HCT116 (cell line): ENCODE measurements around the gene VANGL1. TPM values are rescaled to one million over a fixed set of nuclear protein-coding genes. Genes with fewer than 3 reads are reported as not detected.

Experiments used
- ATAC-seq: fragments of 200-7000 bp; cut with Tn5 transposase; 2 replicates; pipeline ENCODE4 v1.9.1; 2020; ENCODE audit warnings: mild to moderate bottlenecking, moderate library complexity
- BruUV-seq: library from RNA; stranded (reverse); fragments of 400-500 nt; replicated peaks from 2 replicates; lab custom pipeline; 2021; lab: Mats Ljungman, UMichigan
- CTCF ChIA-PET: fragments of 300-600 bp; sonication (Branson Sonifier 250); formaldehyde crosslinking; loops from one replicate; lab custom pipeline; 2021; ENCODE audit warnings: antibody characterized with exemption; lab: Charles Lee
- POLR2A ChIA-PET: fragments of 300-600, 350-600 bp; sonication (Branson Sonifier 250); formaldehyde crosslinking; loops from one replicate; lab custom pipeline; 2021; ENCODE audit warnings: antibody characterized with exemption; lab: Charles Lee
- RAD21 ChIA-PET, 2 experiments: fragments of 300-600 bp; sonication (Branson Sonifier 250); formaldehyde crosslinking; loops; one replicate each; lab custom pipeline; 2023; ENCODE audit warnings: low total read pairs in 2 of 2; ENCODE audit not compliant: uncharacterized antibody in 2 of 2, unreplicated experiment in 2 of 2, low non-redundant PET in 1 of 2; lab: Charles Lee
- DNase-seq: peaks from one replicate; pipeline ENCODE4 v3.0.0-alpha.2; 2010; ENCODE audit warnings: low read depth, low spot score
- H2AFZ ChIP-seq: fragments of 200-600 bp; shearing (Covaris generic), sonication (generic); 2 replicates; pipeline ENCODE4 v1.6.1; 2017; ENCODE audit warnings: low read depth, mixed run types, mixed read lengths, antibody characterized with exemption, low read length; ENCODE audit not compliant: poor library complexity, severe bottlenecking
- H3K27ac ChIP-seq: 2 replicates; pipeline ENCODE4 v1.5.1; 2012; ENCODE audit warnings: low read depth, low read length
- H3K27me3 ChIP-seq: fragments of 200-600 bp; sonication (generic); 2 replicates; pipeline ENCODE4 v1.6.1; 2016; ENCODE audit warnings: mixed run types, low read length, mixed read lengths; ENCODE audit not compliant: insufficient read depth
- H3K36me3 ChIP-seq, 2 experiments: fragments of 200-500 bp in 1 of 2; fragments of 200-600 bp in 1 of 2; sonication (Bioruptor generic) in 1 of 2; sonication (generic) in 1 of 2; 2 replicates each; pipeline versions ENCODE4 v1.5.1 to v1.6.1; 2014 to 2016; ENCODE audit warnings: low read length in 2 of 2, inconsistent platforms in 1 of 2, mixed read lengths in 1 of 2, mixed run types in 1 of 2; ENCODE audit not compliant: insufficient read depth in 2 of 2, control insufficient read depth in 1 of 2
- H3K4me1 ChIP-seq, 2 experiments: fragments of 200-600 bp in 1 of 2; sonication (generic) in 1 of 2; 2 replicates each; pipeline versions ENCODE4 v1.5.1 to v1.6.1; 2012 to 2017; ENCODE audit warnings: low read length in 2 of 2, inconsistent platforms in 1 of 2, mild to moderate bottlenecking in 1 of 2, mixed read lengths in 1 of 2, mixed run types in 1 of 2, moderate library complexity in 1 of 2; ENCODE audit not compliant: insufficient read depth in 2 of 2, control insufficient read depth in 1 of 2
- H3K4me2 ChIP-seq: fragments of 200-600 bp; sonication (generic); 2 replicates; pipeline ENCODE4 v1.6.1; 2017; ENCODE audit warnings: mixed run types, low read length, mixed read lengths
- H3K4me3 ChIP-seq, 2 experiments: fragments of 200-600 bp in 1 of 2; sonication (generic) in 1 of 2; replicated peaks in 1 of 2; 2 replicates each; pipeline ENCODE4 v1.5.1; 2011 to 2016; ENCODE audit warnings: low read length in 2 of 2, control low read depth in 1 of 2, low read depth in 1 of 2, mild to moderate bottlenecking in 1 of 2, mixed read lengths in 1 of 2, mixed run types in 1 of 2
- H3K79me2 ChIP-seq: fragments of 200-600 bp; sonication (generic); 2 replicates; pipeline ENCODE4 v1.6.1; 2017; ENCODE audit warnings: mild to moderate bottlenecking, mixed run types, low read length, moderate library complexity, mixed read lengths; ENCODE audit not compliant: insufficient read depth
- H3K9ac ChIP-seq: fragments of 200-600 bp; sonication (generic); 2 replicates; pipeline ENCODE4 v1.6.1; 2016; ENCODE audit warnings: low read length, mixed read lengths
- H3K9me2 ChIP-seq: fragments of 200-600 bp; sonication (generic), shearing (Covaris generic); 2 replicates; pipeline ENCODE4 v1.6.1; 2017; ENCODE audit warnings: mixed run types, mild to moderate bottlenecking, moderate library complexity; ENCODE audit not compliant: insufficient read depth
- H3K9me3 ChIP-seq, 2 experiments: fragments of 200-500 bp in 1 of 2; fragments of 200-600 bp in 1 of 2; sonication (Bioruptor generic) in 1 of 2; sonication (generic) in 1 of 2; 2 replicates each; pipeline ENCODE4 v1.6.1; 2014 to 2017; ENCODE audit warnings: low read length in 2 of 2, mixed read lengths in 2 of 2, inconsistent platforms in 1 of 2, low read depth in 1 of 2, mild to moderate bottlenecking in 1 of 2, mixed run types in 1 of 2, moderate library complexity in 1 of 2; ENCODE audit not compliant: control insufficient read depth in 1 of 2, insufficient read depth in 1 of 2
- H4K20me1 ChIP-seq: fragments of 200-600 bp; sonication (generic), shearing (Covaris generic); 2 replicates; pipeline ENCODE4 v1.6.1; 2017; ENCODE audit warnings: mixed run types, mild to moderate bottlenecking, moderate library complexity; ENCODE audit not compliant: insufficient read depth
- ATF3 ChIP-seq: IDR thresholded peaks from 2 replicates; pipeline ENCODE4 v1.6.1; 2012
- EGR1 ChIP-seq: IDR thresholded peaks from 2 replicates; pipeline ENCODE4 v1.6.1; 2012; ENCODE audit warnings: low read depth
- ELF1 ChIP-seq: IDR thresholded peaks from 2 replicates; pipeline ENCODE4 v1.6.1; 2012; ENCODE audit warnings: low read depth, borderline replicate concordance
- EZH2 ChIP-seq: fragments of 200-600 bp; sonication (generic); IDR thresholded peaks from 2 replicates; pipeline ENCODE4 v1.6.1; 2017; ENCODE audit warnings: antibody characterized with exemption, mixed run types
- EZH2phosphoT487 ChIP-seq: fragments of 200-600 bp; IDR thresholded peaks from 2 replicates; pipeline ENCODE4 v1.6.1; 2018; ENCODE audit warnings: antibody characterized with exemption, borderline replicate concordance
- FOSL1 ChIP-seq: IDR thresholded peaks from 2 replicates; pipeline ENCODE4 v1.6.1; 2012; ENCODE audit warnings: low read depth
- MAX ChIP-seq: IDR thresholded peaks from 2 replicates; pipeline ENCODE4 v1.6.1; 2012
- POLR2AphosphoS5 ChIP-seq: IDR thresholded peaks from 2 replicates; pipeline ENCODE4 v1.6.1; 2011; ENCODE audit warnings: mild to moderate bottlenecking, low read depth, low read length, moderate library complexity
- RAD21 ChIP-seq: IDR thresholded peaks from 2 replicates; pipeline ENCODE4 v1.6.1; 2012; ENCODE audit warnings: low read depth, mild to moderate bottlenecking
- REST ChIP-seq: IDR thresholded peaks from 2 replicates; pipeline ENCODE4 v1.6.1; 2012; ENCODE audit warnings: low read depth
- SIN3A ChIP-seq: IDR thresholded peaks from 2 replicates; pipeline ENCODE4 v1.6.1; 2012; ENCODE audit warnings: low read depth
- SP1 ChIP-seq: IDR thresholded peaks from 2 replicates; pipeline ENCODE4 v1.6.1; 2012; ENCODE audit warnings: low read depth
- SRF ChIP-seq: IDR thresholded peaks from 2 replicates; pipeline ENCODE4 v1.6.1; 2012; ENCODE audit warnings: low read depth
- YY1 ChIP-seq: IDR thresholded peaks from 2 replicates; pipeline ENCODE4 v1.6.1; 2011; ENCODE audit warnings: low read length, low read depth, moderate library complexity, mild to moderate bottlenecking; ENCODE audit not compliant: insufficient replicate concordance; ENCODE audit errors: extremely low read depth
- ZNF274 ChIP-seq: fragments of 200-500 bp; sonication (Bioruptor generic); IDR thresholded peaks from 2 replicates; pipeline ENCODE4 v1.6.1; 2014; ENCODE audit warnings: mild to moderate bottlenecking, low read depth, low read length, inconsistent platforms
- intact Hi-C: fragments of 100-400 bp; cut with micrococcal nuclease; formaldehyde crosslinking; loops from 2 replicates; pipeline ENCODE4 v1.10.0; 2022
- total RNA-seq: library from RNA; stranded (reverse); gene quantifications from one replicate; pipeline ENCODE4 v1.2.1, GENCODE V29; 2021; ENCODE audit not compliant: unreplicated experiment
- TF ChIP-seq, protein P1 (sequence below), 3 experiments: fragments of 200-600 bp in 1 of 3; sonication (generic) in 1 of 3; IDR thresholded peaks in 2 of 3; conservative IDR thresholded peaks in 1 of 3; 2 replicates each; pipeline ENCODE4 v1.5.1; 2012 to 2017; ENCODE audit warnings: low read depth in 2 of 3, low read length in 2 of 3, antibody characterized with exemption in 1 of 3, borderline replicate concordance in 1 of 3, control low read depth in 1 of 3, mild to moderate bottlenecking in 1 of 3, mixed read lengths in 1 of 3, mixed run types in 1 of 3, moderate library complexity in 1 of 3; ENCODE audit not compliant: insufficient read depth in 1 of 3

Gene VANGL1
- total RNA-seq, 1 experiment from 2014 or later = 23.5 TPM

GRCh38 chr1:115640384-115640783 lies 1.4 kb upstream of the VANGL1 start:
- POLR2A ChIA-PET = no interaction called here
- RAD21 ChIA-PET = no interaction called here

More at GRCh38 chr1:115640384-115640783, 1.4 kb upstream of the VANGL1 start:
- Histone ChIP-seq H3K27ac (no peak overlapping the region), H2AFZ (no peak overlapping the region), H3K79me2 (peaks cover 34% of the 10 kb centered on the region), H4K20me1 (no peaks in the 10 kb centered on the region), H3K27me3 (no peaks in the 10 kb centered on the region), H3K36me3 (no peaks in the 10 kb centered on the region), H3K9ac (no peak overlapping the region), H3K4me2 (no peak overlapping the region), H3K9me3 (no peaks in the 10 kb centered on the region), H3K4me3 (no peak overlapping the region), H3K4me1 (peaks cover 7 to 20% of the 10 kb centered on the region in 2 experiments; a peak in 3 of 4 replicates), H3K9me2 (no peaks in the 10 kb centered on the region)
- no peak for ATAC-seq
- no TSS peak for BruUV-seq
- CTCF ChIA-PET = interaction anchor here (2.5 kb wide), 1 partner anchor 32 kb away, joined by 7 read pairs; no protein-coding TSS in a partner anchor
- intact Hi-C loops = no loop called here
- DNase-seq = no peak
- no peak for TF ChIP-seq POLR2AphosphoS5
- no peak for TF ChIP-seq EZH2phosphoT487
- TF ChIP-seq ATF3 = no peak
- TF ChIP-seq SRF = no peak
- TF ChIP-seq SP1 = no peak
- TF ChIP-seq, protein P1, sequence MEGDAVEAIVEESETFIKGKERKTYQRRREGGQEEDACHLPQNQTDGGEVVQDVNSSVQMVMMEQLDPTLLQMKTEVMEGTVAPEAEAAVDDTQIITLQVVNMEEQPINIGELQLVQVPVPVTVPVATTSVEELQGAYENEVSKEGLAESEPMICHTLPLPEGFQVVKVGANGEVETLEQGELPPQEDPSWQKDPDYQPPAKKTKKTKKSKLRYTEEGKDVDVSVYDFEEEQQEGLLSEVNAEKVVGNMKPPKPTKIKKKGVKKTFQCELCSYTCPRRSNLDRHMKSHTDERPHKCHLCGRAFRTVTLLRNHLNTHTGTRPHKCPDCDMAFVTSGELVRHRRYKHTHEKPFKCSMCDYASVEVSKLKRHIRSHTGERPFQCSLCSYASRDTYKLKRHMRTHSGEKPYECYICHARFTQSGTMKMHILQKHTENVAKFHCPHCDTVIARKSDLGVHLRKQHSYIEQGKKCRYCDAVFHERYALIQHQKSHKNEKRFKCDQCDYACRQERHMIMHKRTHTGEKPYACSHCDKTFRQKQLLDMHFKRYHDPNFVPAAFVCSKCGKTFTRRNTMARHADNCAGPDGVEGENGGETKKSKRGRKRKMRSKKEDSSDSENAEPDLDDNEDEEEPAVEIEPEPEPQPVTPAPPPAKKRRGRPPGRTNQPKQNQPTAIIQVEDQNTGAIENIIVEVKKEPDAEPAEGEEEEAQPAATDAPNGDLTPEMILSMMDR (IDR thresholded peaks at IDR 0.05 in 2 of 3, conservative IDR thresholded peaks at IDR 0.05 in 1 of 3; ENCODE audit: borderline replicate concordance in 1 of 3, insufficient read depth in 1 of 3, low read depth in 2 of 3, low read length in 2 of 3) = no peak
- TF ChIP-seq ZNF274 = no peak
- TF ChIP-seq ELF1 = no peak
- TF ChIP-seq YY1 = no peak
- TF ChIP-seq EZH2 = no peak
- TF ChIP-seq SIN3A = no peak
- TF ChIP-seq MAX = no peak
- no peak for TF ChIP-seq FOSL1
- no peak for TF ChIP-seq EGR1
- TF ChIP-seq RAD21 = no peak
- no peak for TF ChIP-seq REST
